ENCODE measurements around the gene PTPRO. TPM values are rescaled to one million over a fixed set of nuclear protein-coding genes. Genes with fewer than 3 reads are reported as not detected.

The PTPRO gene
- polyA plus RNA-seq, 4 donors, result 0.78 to 6.7 (median 1.3) TPM

DNA sequence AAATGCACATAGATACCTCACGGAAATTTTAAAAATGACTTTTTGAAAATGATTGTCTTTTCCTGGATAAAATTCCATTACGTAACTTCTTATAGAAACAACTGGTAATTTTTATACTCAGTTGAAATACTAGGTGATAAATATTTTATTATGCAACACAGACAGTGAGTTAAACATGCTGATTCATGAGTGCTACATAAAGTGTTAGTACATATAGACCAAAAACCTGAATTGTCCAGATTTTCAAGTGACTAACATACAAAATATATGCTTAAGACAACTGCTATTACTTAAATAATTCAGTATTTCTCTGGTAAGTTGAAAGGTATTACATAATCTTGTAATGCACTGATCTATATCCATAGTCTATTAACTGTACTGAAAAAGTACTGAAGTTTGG lies 11.9 kb downstream of the PTPRO start:
- 86 to 90% (median 89%) methylated on average over 2 of the region's 2 CpGs for WGBS, 3 donors
- no peak for FAIRE-seq
- no peak overlapping the region for H3K4me3 ChIP-seq (ENCODE audit: low read depth in 1 of 3, low read length in 3 of 3)
- no peaks in the 10 kb centered on the region for H3K36me3 ChIP-seq (ENCODE audit: control insufficient read depth in 3 of 3, insufficient read depth in 2 of 3, low read depth in 1 of 3, low read length in 3 of 3)
- H3K27ac ChIP-seq (ENCODE audit: low read depth in 1 of 3, low read length in 2 of 3), result no peak overlapping the region
- H3K9me3 ChIP-seq (ENCODE audit: control insufficient read depth in 2 of 2, insufficient read depth in 1 of 2, low read depth in 1 of 2, low read length in 1 of 2), result no peaks in the 10 kb centered on the region
- no peak for DNase-seq
- H3K4me1 ChIP-seq (ENCODE audit: control insufficient read depth in 3 of 3, insufficient read depth in 2 of 3, low read depth in 1 of 3, low read length in 2 of 3), result no peaks in the 10 kb centered on the region
- H3K27me3 ChIP-seq (ENCODE audit: control insufficient read depth in 3 of 3, insufficient read depth in 3 of 3, low read length in 3 of 3), result no peaks in the 10 kb centered on the region

DNA sequence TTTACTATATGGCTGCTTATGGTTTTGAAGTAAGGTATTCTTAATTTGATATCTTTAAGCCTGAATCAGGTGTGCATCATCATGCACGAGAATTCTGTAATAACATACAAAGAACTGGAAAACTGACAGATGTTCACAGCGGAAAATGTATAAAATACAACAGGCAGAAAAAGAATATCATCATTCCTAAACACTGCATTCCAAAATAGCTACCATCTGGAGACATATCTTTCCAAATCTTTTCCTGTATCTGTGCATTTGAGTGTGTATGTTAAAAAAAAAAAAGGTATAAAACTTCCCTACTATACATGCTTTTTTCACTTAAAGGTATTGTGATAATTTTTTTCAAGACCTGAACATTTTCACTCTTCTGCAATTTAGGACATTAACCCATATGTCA lies 13.7 kb downstream of the PTPRO start:
- no peak for FAIRE-seq

DNA sequence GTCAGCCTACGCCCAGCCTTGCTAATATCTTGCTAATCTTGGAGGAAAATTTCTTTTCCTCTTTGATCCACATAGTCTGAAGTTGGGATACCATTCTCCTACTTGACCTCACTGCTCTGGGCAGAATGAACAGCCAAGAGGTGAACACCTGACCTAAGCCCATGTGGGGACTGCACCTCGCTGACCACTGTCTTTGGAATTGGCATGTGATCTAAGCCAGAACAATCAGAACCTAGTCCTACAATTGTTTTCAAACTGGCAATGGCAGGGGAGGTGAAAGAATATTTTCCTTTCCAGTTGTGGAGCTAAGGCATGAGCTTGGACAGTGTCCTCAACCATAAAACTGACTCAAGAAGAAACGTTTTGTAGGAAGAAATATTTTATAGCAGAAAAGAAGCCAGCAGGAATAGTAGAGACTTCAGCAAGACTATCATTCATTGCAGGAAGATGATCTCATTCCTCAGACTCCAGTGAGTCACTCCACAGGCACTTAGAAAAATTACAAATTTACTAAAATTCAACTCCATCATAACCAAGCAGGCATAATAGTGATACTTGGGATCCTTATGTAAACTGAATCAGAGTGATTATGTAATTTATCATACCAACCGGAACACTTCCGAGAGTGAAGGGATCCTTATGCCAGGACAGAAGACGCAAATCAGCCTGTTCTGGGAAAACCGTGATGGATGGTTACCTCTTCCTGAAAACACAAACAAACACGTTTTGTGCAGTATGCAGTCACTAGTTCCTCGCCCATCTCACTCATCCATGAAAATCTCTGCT lies 14.7 kb downstream of the PTPRO start:
- Histone ChIP-seq H3K4me3 (ENCODE audit: low read depth in 1 of 3, low read length in 3 of 3) (no peak overlapping the region), H3K36me3 (ENCODE audit: control insufficient read depth in 3 of 3, insufficient read depth in 2 of 3, low read depth in 1 of 3, low read length in 3 of 3) (no peaks in the 10 kb centered on the region), H3K9me3 (ENCODE audit: control insufficient read depth in 2 of 2, insufficient read depth in 1 of 2, low read depth in 1 of 2, low read length in 1 of 2) (no peaks in the 10 kb centered on the region), H3K27ac (ENCODE audit: low read depth in 1 of 3, low read length in 2 of 3) (no peak overlapping the region), H3K4me1 (ENCODE audit: control insufficient read depth in 3 of 3, insufficient read depth in 2 of 3, low read depth in 1 of 3, low read length in 2 of 3) (no peaks in the 10 kb centered on the region), H3K27me3 (ENCODE audit: control insufficient read depth in 3 of 3, insufficient read depth in 3 of 3, low read length in 3 of 3) (no peaks in the 10 kb centered on the region)
- WGBS, 3 donors, result 53 to 64% (median 59%) methylated on average over 9 of the region's 9 CpGs
- FAIRE-seq, result no peak
- DNase-seq, result no peak

More for the DNA sequence above, 13.7 kb downstream of the PTPRO start:
- no peaks in the 10 kb centered on the region for H3K27me3 ChIP-seq (ENCODE audit: control insufficient read depth in 3 of 3, insufficient read depth in 3 of 3, low read length in 3 of 3)
- WGBS, 3 donors, result 70 to 86% (median 75%) methylated on average over 2 of the region's 2 CpGs
- H3K4me3 ChIP-seq (ENCODE audit: low read depth in 1 of 3, low read length in 3 of 3), result no peak overlapping the region
- no peak overlapping the region for H3K27ac ChIP-seq (ENCODE audit: low read depth in 1 of 3, low read length in 2 of 3)
- no peak for DNase-seq
- H3K36me3 ChIP-seq (ENCODE audit: control insufficient read depth in 3 of 3, insufficient read depth in 2 of 3, low read depth in 1 of 3, low read length in 3 of 3), result no peaks in the 10 kb centered on the region
- H3K9me3 ChIP-seq (ENCODE audit: control insufficient read depth in 2 of 2, insufficient read depth in 1 of 2, low read depth in 1 of 2, low read length in 1 of 2), result no peaks in the 10 kb centered on the region
- H3K4me1 ChIP-seq (ENCODE audit: control insufficient read depth in 3 of 3, insufficient read depth in 2 of 3, low read depth in 1 of 3, low read length in 2 of 3), result no peaks in the 10 kb centered on the region

DNA sequence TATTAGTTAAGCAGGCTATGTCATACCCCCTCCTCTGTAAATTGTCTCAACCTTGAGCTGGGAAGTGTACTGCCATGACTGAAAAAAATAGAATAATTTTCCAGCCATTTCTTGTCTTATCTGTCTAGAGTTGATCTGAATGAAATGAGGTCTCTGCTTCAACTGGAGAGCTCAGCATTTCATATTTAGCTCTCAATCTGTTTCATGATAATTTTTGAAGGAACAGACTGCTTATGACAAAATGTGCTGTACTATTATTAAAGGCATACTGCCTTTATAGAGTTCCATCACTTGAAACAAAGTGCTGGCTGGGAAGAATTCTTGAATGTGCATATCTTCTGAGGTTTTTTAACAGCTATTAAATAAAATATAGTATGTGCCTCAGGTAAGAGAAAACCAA lies 19.1 kb downstream of the PTPRO start:
- no peak for DNase-seq
- Histone ChIP-seq H3K36me3 (ENCODE audit: control insufficient read depth in 3 of 3, insufficient read depth in 2 of 3, low read depth in 1 of 3, low read length in 3 of 3) (no peaks in the 10 kb centered on the region), H3K4me1 (ENCODE audit: control insufficient read depth in 3 of 3, insufficient read depth in 2 of 3, low read depth in 1 of 3, low read length in 2 of 3) (no peaks in the 10 kb centered on the region), H3K9me3 (ENCODE audit: control insufficient read depth in 2 of 2, insufficient read depth in 1 of 2, low read depth in 1 of 2, low read length in 1 of 2) (no peaks in the 10 kb centered on the region), H3K27ac (ENCODE audit: low read depth in 1 of 3, low read length in 2 of 3) (no peak overlapping the region), H3K4me3 (ENCODE audit: low read depth in 1 of 3, low read length in 3 of 3) (no peak overlapping the region), H3K27me3 (ENCODE audit: control insufficient read depth in 3 of 3, insufficient read depth in 3 of 3, low read length in 3 of 3) (no peaks in the 10 kb centered on the region)
- no peak for FAIRE-seq

DNA sequence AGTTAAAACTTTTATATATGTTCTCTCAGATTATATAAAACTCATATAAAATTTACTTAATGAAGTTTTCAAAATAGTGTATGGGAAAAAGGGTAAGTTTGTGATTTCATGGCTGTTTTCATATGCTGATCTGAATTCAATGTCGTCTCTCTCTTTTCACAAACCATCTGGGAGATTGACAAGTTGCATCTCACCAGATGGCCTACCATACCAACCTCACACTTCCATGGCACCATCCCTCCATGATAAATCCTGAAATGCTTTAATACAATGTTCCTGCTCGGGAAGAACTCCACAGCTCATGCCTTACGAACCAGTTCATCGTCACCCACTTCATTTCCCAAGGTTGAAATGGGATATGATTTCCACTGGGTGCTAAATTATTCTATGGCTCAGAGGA lies 22.3 kb downstream of the PTPRO start:
- Histone ChIP-seq H3K4me3 (ENCODE audit: low read depth in 1 of 3, low read length in 3 of 3) (no peak overlapping the region), H3K36me3 (ENCODE audit: control insufficient read depth in 3 of 3, insufficient read depth in 2 of 3, low read depth in 1 of 3, low read length in 3 of 3) (no peaks in the 10 kb centered on the region), H3K27ac (ENCODE audit: low read depth in 1 of 3, low read length in 2 of 3) (no peak overlapping the region), H3K4me1 (ENCODE audit: control insufficient read depth in 3 of 3, insufficient read depth in 2 of 3, low read depth in 1 of 3, low read length in 2 of 3) (no peaks in the 10 kb centered on the region), H3K9me3 (ENCODE audit: control insufficient read depth in 2 of 2, insufficient read depth in 1 of 2, low read depth in 1 of 2, low read length in 1 of 2) (no peaks in the 10 kb centered on the region), H3K27me3 (ENCODE audit: control insufficient read depth in 3 of 3, insufficient read depth in 3 of 3, low read length in 3 of 3) (no peaks in the 10 kb centered on the region)
- no peak for DNase-seq
- 82 to 89% (median 88%) methylated on average over 4 of the region's 4 CpGs for WGBS, 3 donors
- FAIRE-seq, result no peak

DNA sequence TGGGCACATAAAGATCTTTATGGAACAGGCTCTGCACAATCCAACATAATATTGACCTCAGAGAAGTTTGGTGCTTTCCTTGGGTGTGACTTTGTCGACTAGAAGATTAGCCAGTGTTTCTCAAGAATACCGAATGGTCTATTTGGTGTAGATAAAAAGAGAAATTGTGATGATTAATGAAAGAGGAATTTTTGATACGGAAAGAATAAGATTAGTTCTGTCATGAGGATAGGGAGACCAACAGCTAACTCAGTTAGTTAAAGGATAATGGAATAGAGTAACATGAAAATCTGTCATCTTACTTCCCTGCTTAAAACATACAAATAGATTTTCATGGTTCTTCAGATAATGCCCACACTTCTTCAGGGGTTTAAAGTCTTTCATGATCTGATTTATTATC lies 24.2 kb downstream of the PTPRO start:
- 26 to 65% (median 48%) methylated on average over 3 of the region's 3 CpGs for WGBS, 3 donors
- no peaks in the 10 kb centered on the region for H3K36me3 ChIP-seq (ENCODE audit: control insufficient read depth in 3 of 3, insufficient read depth in 2 of 3, low read depth in 1 of 3, low read length in 3 of 3)
- H3K27me3 ChIP-seq (ENCODE audit: control insufficient read depth in 3 of 3, insufficient read depth in 3 of 3, low read length in 3 of 3), result no peaks in the 10 kb centered on the region
- H3K4me1 ChIP-seq (ENCODE audit: control insufficient read depth in 3 of 3, insufficient read depth in 2 of 3, low read depth in 1 of 3, low read length in 2 of 3), result no peaks in the 10 kb centered on the region
- H3K27ac ChIP-seq (ENCODE audit: low read depth in 1 of 3, low read length in 2 of 3), result no peak overlapping the region
- FAIRE-seq (no peak), DNase-seq (no peak)
- no peaks in the 10 kb centered on the region for H3K9me3 ChIP-seq (ENCODE audit: control insufficient read depth in 2 of 2, insufficient read depth in 1 of 2, low read depth in 1 of 2, low read length in 1 of 2)
- no peak overlapping the region for H3K4me3 ChIP-seq (ENCODE audit: low read depth in 1 of 3, low read length in 3 of 3)

DNA sequence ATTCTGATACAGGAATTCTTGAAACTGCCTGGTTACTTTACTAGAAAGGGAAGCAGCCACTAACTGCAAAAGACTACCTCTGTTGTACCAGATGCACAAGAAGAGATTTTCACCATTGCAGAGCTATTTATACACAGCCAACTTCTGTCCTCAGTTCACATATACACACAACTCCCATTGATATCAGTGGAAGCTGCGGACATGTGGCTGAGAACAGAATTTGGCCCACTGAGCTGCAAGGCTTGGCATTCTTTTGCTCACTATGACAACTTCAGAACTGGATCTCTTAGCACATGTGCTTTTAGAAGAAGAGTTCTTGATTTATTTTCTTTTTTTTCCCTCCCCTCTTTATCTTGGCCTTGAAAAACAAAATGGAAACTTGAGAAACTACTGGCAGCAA lies 28.3 kb downstream of the PTPRO start:
- Histone ChIP-seq H3K4me1 (ENCODE audit: control insufficient read depth in 3 of 3, insufficient read depth in 2 of 3, low read depth in 1 of 3, low read length in 2 of 3) (no peaks in the 10 kb centered on the region), H3K36me3 (ENCODE audit: control insufficient read depth in 3 of 3, insufficient read depth in 2 of 3, low read depth in 1 of 3, low read length in 3 of 3) (no peaks in the 10 kb centered on the region), H3K27me3 (ENCODE audit: control insufficient read depth in 3 of 3, insufficient read depth in 3 of 3, low read length in 3 of 3) (no peaks in the 10 kb centered on the region), H3K27ac (ENCODE audit: low read depth in 1 of 3, low read length in 2 of 3) (no peak overlapping the region), H3K9me3 (ENCODE audit: control insufficient read depth in 2 of 2, insufficient read depth in 1 of 2, low read depth in 1 of 2, low read length in 1 of 2) (no peaks in the 10 kb centered on the region), H3K4me3 (ENCODE audit: low read depth in 1 of 3, low read length in 3 of 3) (no peak overlapping the region)
- 76 to 100% (median 85%) methylated on average over 1 of the region's 1 CpG for WGBS, 3 donors
- DNase-seq (no peak), FAIRE-seq (no peak)

DNA sequence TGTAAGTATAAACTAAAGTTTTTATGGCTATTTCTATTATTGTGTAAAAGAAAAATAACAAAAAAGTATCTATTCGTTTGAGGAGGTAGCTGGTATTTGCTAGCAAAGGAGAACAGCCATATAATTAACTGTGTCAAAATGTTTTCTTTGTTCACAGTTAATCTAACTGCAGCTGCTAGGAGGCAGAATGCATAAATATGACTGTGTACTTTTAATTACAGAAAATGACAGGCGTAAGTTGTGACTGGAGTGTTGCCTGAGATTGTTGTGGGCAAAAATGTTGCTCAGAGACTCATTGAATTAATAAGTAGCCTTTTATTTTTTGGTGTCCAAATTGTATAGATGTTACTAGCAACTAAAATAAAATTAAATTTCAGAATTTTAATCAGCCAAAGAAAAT lies 33.5 kb downstream of the PTPRO start:
- Histone ChIP-seq H3K27ac (ENCODE audit: low read depth in 1 of 3, low read length in 2 of 3) (no peak overlapping the region), H3K36me3 (ENCODE audit: control insufficient read depth in 3 of 3, insufficient read depth in 2 of 3, low read depth in 1 of 3, low read length in 3 of 3) (no peaks in the 10 kb centered on the region), H3K9me3 (ENCODE audit: control insufficient read depth in 2 of 2, insufficient read depth in 1 of 2, low read depth in 1 of 2, low read length in 1 of 2) (no peaks in the 10 kb centered on the region), H3K27me3 (ENCODE audit: control insufficient read depth in 3 of 3, insufficient read depth in 3 of 3, low read length in 3 of 3) (no peaks in the 10 kb centered on the region), H3K4me3 (ENCODE audit: low read depth in 1 of 3, low read length in 3 of 3) (no peak overlapping the region), H3K4me1 (ENCODE audit: control insufficient read depth in 3 of 3, insufficient read depth in 2 of 3, low read depth in 1 of 3, low read length in 2 of 3) (no peaks in the 10 kb centered on the region)
- WGBS, 3 donors, result 72 to 77% (median 74%) methylated on average over 2 of the region's 2 CpGs
- DNase-seq (no peak), FAIRE-seq (no peak)

DNA sequence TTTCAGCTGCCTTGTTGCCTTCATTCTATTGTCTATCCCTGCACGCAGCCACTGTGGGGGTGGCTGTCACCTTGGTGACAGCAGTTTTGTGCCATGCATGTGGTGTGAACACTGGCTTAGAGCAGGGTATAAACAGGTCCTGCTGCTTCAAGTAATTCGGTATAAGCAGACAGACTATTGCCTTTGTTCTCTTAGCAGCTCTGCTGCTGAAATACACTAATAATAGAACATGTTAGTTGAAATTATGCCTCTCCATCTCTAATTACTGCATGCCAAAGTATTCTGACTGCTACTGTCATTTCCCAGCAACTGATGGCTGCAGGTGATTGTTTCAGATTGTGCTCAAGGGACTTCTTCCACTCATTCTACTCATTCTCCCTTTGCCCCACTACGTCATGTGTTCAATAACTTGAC lies 34.6 kb downstream of the PTPRO start:
- no peaks in the 10 kb centered on the region for H3K36me3 ChIP-seq (ENCODE audit: control insufficient read depth in 3 of 3, insufficient read depth in 2 of 3, low read depth in 1 of 3, low read length in 3 of 3)
- H3K27ac ChIP-seq (ENCODE audit: low read depth in 1 of 3, low read length in 2 of 3), result no peak overlapping the region
- 56 to 69% (median 65%) methylated on average over 3 of the region's 3 CpGs for WGBS, 3 donors
- no peaks in the 10 kb centered on the region for H3K9me3 ChIP-seq (ENCODE audit: control insufficient read depth in 2 of 2, insufficient read depth in 1 of 2, low read depth in 1 of 2, low read length in 1 of 2)
- no peak overlapping the region for H3K4me3 ChIP-seq (ENCODE audit: low read depth in 1 of 3, low read length in 3 of 3)
- H3K4me1 ChIP-seq (ENCODE audit: control insufficient read depth in 3 of 3, insufficient read depth in 2 of 3, low read depth in 1 of 3, low read length in 2 of 3), result no peaks in the 10 kb centered on the region
- FAIRE-seq, result no peak
- no peak for DNase-seq
- H3K27me3 ChIP-seq (ENCODE audit: control insufficient read depth in 3 of 3, insufficient read depth in 3 of 3, low read length in 3 of 3), result no peaks in the 10 kb centered on the region
